Measurements from ENCODE around the gene SYTL3. TPM values are rescaled to one million over a fixed set of nuclear protein-coding genes. Genes with fewer than 3 reads are reported as not detected.

Gene SYTL3
- polyA plus RNA-seq, 1 of the 3 experiments (the other 2 are of a cell fraction) = 2.3 TPM

DNA sequence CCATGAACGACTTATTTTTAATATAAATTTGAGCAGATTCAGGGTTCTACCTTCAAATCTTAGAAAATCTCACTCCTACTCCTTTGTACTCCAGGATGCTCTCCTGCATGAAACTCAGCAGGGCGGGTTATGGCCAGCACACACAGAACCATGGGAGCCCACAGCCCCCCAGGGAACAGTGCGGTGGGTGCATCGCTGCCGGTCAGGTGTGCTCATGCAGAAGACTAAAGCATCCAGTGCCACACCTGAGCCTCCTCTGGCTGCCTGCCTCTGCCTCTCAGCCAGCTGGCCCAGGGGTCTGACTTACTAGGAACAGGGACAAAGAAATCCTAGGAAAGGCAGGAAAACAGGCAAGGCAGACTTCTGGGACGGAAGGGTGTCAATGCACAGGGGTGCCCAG lies 137.5 kb downstream of the SYTL3 start:
- CTCF ChIA-PET = interaction anchor here (0.9 to 1.1 kb wide), 2 partner anchors 31 to 83 kb away, joined by 3 read pairs; no protein-coding TSS in a partner anchor
- H3K79me2 ChIP-seq (ENCODE audit: insufficient read depth) = peaks cover 37% of the 10 kb centered on the region
- peaks cover 34 to 49% of the 10 kb centered on the region in 2 experiments for H3K36me3 ChIP-seq (replicated peaks in 1 of 2; ENCODE audit: control insufficient read depth in 1 of 2, insufficient read depth in 2 of 2, low read length in 1 of 2)

GRCh38 chr6:158789115-158789917 lies 139.5 kb downstream of the SYTL3 start:
- Histone ChIP-seq H3F3A (replicated peaks; ENCODE audit: insufficient read depth) (peaks cover 3% of the 10 kb centered on the region), H3K9me2 (no peaks in the 10 kb centered on the region), H3K4me3 (ENCODE audit: low read depth in 2 of 2, low read length in 1 of 2) (no peak overlapping the region), H3K4me2 (no peak overlapping the region), H3K27me3 (ENCODE audit: insufficient read depth) (no peaks in the 10 kb centered on the region), H3K4me1 (ENCODE audit: control insufficient read depth in 1 of 2, insufficient read depth in 2 of 2, low read depth in 1 of 2, low read length in 1 of 2) (peaks cover 0 to 2% of the 10 kb centered on the region in 2 experiments; a peak in 1 of 4 replicates), H3K9me3 (no peaks in the 10 kb centered on the region), H3K27ac (ENCODE audit: low read depth in 2 of 2, low read length in 1 of 2) (no peak overlapping the region), H3K79me2 (ENCODE audit: insufficient read depth) (peaks cover 56% of the 10 kb centered on the region), H3K9ac (no peak overlapping the region), H4K20me1 (ENCODE audit: insufficient read depth) (peaks cover 20% of the 10 kb centered on the region), H2AFZ (ENCODE audit: low read depth) (no peak overlapping the region), H3K36me3 (replicated peaks in 1 of 2; ENCODE audit: control insufficient read depth in 1 of 2, insufficient read depth in 2 of 2, low read length in 1 of 2) (peaks cover 24 to 30% of the 10 kb centered on the region in 2 experiments)
- no peak for DNase-seq
- WGBS (ENCODE audit: low lambda C conversion rate) = 96% methylated on average over 10 of the region's 11 CpGs
- ChIA-PET POLR2A (no interaction called here), CTCF (interaction anchor here (1.7 kb wide), 1 partner anchor 85 kb away, joined by 4 read pairs; no protein-coding TSS in a partner anchor)
- no peak for TF ChIP-seq GABPA (IDR thresholded peaks at IDR 0.05; ENCODE audit: low read depth)
- no peak for TF ChIP-seq YY1 (IDR thresholded peaks at IDR 0.05; ENCODE audit: low read depth)
- no peak for TF ChIP-seq TAF1 (IDR thresholded peaks at IDR 0.05; ENCODE audit: borderline replicate concordance, low read depth, low read length)
- TF ChIP-seq MEF2A (IDR thresholded peaks at IDR 0.05; ENCODE audit: borderline replicate concordance, low read depth) = no peak
- no peak for TF ChIP-seq FOSL2 (IDR thresholded peaks at IDR 0.05; ENCODE audit: borderline replicate concordance, low read depth)
- no peak for TF ChIP-seq USF2 (IDR thresholded peaks at IDR 0.05; ENCODE audit: borderline replicate concordance, low read depth, low read length)
- TF ChIP-seq, protein P1, sequence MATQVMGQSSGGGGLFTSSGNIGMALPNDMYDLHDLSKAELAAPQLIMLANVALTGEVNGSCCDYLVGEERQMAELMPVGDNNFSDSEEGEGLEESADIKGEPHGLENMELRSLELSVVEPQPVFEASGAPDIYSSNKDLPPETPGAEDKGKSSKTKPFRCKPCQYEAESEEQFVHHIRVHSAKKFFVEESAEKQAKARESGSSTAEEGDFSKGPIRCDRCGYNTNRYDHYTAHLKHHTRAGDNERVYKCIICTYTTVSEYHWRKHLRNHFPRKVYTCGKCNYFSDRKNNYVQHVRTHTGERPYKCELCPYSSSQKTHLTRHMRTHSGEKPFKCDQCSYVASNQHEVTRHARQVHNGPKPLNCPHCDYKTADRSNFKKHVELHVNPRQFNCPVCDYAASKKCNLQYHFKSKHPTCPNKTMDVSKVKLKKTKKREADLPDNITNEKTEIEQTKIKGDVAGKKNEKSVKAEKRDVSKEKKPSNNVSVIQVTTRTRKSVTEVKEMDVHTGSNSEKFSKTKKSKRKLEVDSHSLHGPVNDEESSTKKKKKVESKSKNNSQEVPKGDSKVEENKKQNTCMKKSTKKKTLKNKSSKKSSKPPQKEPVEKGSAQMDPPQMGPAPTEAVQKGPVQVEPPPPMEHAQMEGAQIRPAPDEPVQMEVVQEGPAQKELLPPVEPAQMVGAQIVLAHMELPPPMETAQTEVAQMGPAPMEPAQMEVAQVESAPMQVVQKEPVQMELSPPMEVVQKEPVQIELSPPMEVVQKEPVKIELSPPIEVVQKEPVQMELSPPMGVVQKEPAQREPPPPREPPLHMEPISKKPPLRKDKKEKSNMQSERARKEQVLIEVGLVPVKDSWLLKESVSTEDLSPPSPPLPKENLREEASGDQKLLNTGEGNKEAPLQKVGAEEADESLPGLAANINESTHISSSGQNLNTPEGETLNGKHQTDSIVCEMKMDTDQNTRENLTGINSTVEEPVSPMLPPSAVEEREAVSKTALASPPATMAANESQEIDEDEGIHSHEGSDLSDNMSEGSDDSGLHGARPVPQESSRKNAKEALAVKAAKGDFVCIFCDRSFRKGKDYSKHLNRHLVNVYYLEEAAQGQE (IDR thresholded peaks at IDR 0.05; ENCODE audit: low read depth, low read length) = no peak
- TF ChIP-seq, protein P2, sequence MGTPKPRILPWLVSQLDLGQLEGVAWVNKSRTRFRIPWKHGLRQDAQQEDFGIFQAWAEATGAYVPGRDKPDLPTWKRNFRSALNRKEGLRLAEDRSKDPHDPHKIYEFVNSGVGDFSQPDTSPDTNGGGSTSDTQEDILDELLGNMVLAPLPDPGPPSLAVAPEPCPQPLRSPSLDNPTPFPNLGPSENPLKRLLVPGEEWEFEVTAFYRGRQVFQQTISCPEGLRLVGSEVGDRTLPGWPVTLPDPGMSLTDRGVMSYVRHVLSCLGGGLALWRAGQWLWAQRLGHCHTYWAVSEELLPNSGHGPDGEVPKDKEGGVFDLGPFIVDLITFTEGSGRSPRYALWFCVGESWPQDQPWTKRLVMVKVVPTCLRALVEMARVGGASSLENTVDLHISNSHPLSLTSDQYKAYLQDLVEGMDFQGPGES (IDR thresholded peaks at IDR 0.05; ENCODE audit: low read depth, low read length) = no peak
- TF ChIP-seq GATA2 (CRISPR knock-in tag; IDR thresholded peaks at IDR 0.05) = no peak
- TF ChIP-seq MAX (IDR thresholded peaks at IDR 0.05; ENCODE audit: low read depth) = no peak

More for the DNA sequence above, 137.5 kb downstream of the SYTL3 start:
- H3K4me3 ChIP-seq (ENCODE audit: low read depth in 2 of 2, low read length in 1 of 2) = no peak overlapping the region
- WGBS (ENCODE audit: low lambda C conversion rate) = 96% methylated on average over 6 of the region's 6 CpGs
- no peaks in the 10 kb centered on the region for H3K27me3 ChIP-seq (ENCODE audit: insufficient read depth)
- H3K9me3 ChIP-seq = no peaks in the 10 kb centered on the region
- H2AFZ ChIP-seq (ENCODE audit: low read depth) = no peak overlapping the region
- H3K4me2 ChIP-seq = no peak overlapping the region
- peaks cover 3% of the 10 kb centered on the region for H3F3A ChIP-seq (replicated peaks; ENCODE audit: insufficient read depth)
- no peak overlapping the region for H3K9ac ChIP-seq
- peaks cover 5% of the 10 kb centered on the region; the same call in 1 of the 2 replicates for H4K20me1 ChIP-seq (ENCODE audit: insufficient read depth)
- no peaks in the 10 kb centered on the region for H3K9me2 ChIP-seq
- H3K27ac ChIP-seq (ENCODE audit: low read depth in 2 of 2, low read length in 1 of 2) = no peak overlapping the region
- POLR2A ChIA-PET = no interaction called here
- H3K4me1 ChIP-seq (ENCODE audit: control insufficient read depth in 1 of 2, insufficient read depth in 2 of 2, low read depth in 1 of 2, low read length in 1 of 2) = peaks cover 0 to 2% of the 10 kb centered on the region in 2 experiments; a peak in 1 of 4 replicates
- TF ChIP-seq RAD21 (IDR thresholded peaks at IDR 0.05; ENCODE audit: low read length) = no peak
- TF ChIP-seq, protein P1 (IDR thresholded peaks at IDR 0.05; ENCODE audit: low read depth, low read length) = no peak
- no peak for TF ChIP-seq MEF2A (IDR thresholded peaks at IDR 0.05; ENCODE audit: borderline replicate concordance, low read depth)
- TF ChIP-seq SMC3 (IDR thresholded peaks at IDR 0.05; ENCODE audit: low read depth, low read length) = no peak
- no peak for TF ChIP-seq FOXM1 (IDR thresholded peaks at IDR 0.05; ENCODE audit: low read depth)
- no peak for TF ChIP-seq TCF12 (IDR thresholded peaks at IDR 0.05)
- no peak for TF ChIP-seq RXRA (IDR thresholded peaks at IDR 0.05; ENCODE audit: borderline replicate concordance, low read depth)
- no peak for DNase-seq
